Measurements from ENCODE around the gene SNED1. TPM values are rescaled to one million over a fixed set of nuclear protein-coding genes. Genes with fewer than 3 reads are reported as not detected.

The SNED1 gene
- total RNA-seq, 1 experiment from 2014 or later: 3.2 TPM

DNA sequence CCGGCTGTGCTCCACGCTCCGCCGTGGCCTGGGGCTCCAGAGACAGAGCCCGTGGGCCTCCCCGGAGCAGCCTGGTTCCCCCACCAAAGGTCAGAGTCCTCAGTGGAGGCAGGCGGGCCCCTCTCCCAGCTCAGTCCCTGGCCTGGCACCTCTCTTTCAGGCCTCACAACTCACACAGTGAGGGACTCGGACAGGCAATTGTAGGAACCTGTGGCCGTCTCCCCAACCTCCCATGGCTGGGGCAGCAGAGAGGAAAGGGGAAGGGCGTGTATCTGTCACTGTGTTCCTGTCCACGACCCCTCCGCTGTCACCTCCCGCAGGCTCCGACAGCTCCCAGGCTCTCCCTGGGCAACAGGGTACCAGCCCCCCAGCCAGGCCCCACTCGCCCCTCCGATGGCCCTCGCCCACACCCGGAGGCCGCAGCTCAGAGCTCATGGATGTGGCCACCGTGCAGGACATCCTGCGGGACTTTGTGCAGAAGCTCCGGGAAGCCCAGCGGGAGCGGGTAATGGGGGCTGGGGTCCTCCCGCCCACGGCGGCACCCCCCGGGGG lies 32.4 kb upstream of the SNED1 start (continued):
- TF ChIP-seq, protein P1, sequence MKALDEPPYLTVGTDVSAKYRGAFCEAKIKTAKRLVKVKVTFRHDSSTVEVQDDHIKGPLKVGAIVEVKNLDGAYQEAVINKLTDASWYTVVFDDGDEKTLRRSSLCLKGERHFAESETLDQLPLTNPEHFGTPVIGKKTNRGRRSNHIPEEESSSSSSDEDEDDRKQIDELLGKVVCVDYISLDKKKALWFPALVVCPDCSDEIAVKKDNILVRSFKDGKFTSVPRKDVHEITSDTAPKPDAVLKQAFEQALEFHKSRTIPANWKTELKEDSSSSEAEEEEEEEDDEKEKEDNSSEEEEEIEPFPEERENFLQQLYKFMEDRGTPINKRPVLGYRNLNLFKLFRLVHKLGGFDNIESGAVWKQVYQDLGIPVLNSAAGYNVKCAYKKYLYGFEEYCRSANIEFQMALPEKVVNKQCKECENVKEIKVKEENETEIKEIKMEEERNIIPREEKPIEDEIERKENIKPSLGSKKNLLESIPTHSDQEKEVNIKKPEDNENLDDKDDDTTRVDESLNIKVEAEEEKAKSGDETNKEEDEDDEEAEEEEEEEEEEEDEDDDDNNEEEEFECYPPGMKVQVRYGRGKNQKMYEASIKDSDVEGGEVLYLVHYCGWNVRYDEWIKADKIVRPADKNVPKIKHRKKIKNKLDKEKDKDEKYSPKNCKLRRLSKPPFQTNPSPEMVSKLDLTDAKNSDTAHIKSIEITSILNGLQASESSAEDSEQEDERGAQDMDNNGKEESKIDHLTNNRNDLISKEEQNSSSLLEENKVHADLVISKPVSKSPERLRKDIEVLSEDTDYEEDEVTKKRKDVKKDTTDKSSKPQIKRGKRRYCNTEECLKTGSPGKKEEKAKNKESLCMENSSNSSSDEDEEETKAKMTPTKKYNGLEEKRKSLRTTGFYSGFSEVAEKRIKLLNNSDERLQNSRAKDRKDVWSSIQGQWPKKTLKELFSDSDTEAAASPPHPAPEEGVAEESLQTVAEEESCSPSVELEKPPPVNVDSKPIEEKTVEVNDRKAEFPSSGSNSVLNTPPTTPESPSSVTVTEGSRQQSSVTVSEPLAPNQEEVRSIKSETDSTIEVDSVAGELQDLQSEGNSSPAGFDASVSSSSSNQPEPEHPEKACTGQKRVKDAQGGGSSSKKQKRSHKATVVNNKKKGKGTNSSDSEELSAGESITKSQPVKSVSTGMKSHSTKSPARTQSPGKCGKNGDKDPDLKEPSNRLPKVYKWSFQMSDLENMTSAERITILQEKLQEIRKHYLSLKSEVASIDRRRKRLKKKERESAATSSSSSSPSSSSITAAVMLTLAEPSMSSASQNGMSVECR (CRISPR knock-in tag; IDR thresholded peaks at IDR 0.05; ENCODE audit: borderline replicate concordance): no peak
- TF ChIP-seq, protein P2, sequence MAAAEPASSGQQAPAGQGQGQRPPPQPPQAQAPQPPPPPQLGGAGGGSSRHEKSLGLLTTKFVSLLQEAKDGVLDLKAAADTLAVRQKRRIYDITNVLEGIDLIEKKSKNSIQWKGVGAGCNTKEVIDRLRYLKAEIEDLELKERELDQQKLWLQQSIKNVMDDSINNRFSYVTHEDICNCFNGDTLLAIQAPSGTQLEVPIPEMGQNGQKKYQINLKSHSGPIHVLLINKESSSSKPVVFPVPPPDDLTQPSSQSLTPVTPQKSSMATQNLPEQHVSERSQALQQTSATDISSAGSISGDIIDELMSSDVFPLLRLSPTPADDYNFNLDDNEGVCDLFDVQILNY (CRISPR knock-in tag; IDR thresholded peaks at IDR 0.05): no peak
- TF ChIP-seq, protein P3, sequence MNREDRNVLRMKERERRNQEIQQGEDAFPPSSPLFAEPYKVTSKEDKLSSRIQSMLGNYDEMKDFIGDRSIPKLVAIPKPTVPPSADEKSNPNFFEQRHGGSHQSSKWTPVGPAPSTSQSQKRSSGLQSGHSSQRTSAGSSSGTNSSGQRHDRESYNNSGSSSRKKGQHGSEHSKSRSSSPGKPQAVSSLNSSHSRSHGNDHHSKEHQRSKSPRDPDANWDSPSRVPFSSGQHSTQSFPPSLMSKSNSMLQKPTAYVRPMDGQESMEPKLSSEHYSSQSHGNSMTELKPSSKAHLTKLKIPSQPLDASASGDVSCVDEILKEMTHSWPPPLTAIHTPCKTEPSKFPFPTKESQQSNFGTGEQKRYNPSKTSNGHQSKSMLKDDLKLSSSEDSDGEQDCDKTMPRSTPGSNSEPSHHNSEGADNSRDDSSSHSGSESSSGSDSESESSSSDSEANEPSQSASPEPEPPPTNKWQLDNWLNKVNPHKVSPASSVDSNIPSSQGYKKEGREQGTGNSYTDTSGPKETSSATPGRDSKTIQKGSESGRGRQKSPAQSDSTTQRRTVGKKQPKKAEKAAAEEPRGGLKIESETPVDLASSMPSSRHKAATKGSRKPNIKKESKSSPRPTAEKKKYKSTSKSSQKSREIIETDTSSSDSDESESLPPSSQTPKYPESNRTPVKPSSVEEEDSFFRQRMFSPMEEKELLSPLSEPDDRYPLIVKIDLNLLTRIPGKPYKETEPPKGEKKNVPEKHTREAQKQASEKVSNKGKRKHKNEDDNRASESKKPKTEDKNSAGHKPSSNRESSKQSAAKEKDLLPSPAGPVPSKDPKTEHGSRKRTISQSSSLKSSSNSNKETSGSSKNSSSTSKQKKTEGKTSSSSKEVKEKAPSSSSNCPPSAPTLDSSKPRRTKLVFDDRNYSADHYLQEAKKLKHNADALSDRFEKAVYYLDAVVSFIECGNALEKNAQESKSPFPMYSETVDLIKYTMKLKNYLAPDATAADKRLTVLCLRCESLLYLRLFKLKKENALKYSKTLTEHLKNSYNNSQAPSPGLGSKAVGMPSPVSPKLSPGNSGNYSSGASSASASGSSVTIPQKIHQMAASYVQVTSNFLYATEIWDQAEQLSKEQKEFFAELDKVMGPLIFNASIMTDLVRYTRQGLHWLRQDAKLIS (CRISPR knock-in tag; IDR thresholded peaks at IDR 0.05; ENCODE audit: borderline replicate concordance): no peak
- no peak for TF ChIP-seq NR3C1 (CRISPR knock-in tag; conservative IDR thresholded peaks at IDR 0.05; ENCODE audit: low read depth)
- no peak for TF ChIP-seq FOXP1 (CRISPR knock-in tag; IDR thresholded peaks at IDR 0.05; ENCODE audit: borderline replicate concordance)
- no peak for TF ChIP-seq OVOL2 (CRISPR knock-in tag; IDR thresholded peaks at IDR 0.05; ENCODE audit: borderline replicate concordance)
- TF ChIP-seq, protein P4, sequence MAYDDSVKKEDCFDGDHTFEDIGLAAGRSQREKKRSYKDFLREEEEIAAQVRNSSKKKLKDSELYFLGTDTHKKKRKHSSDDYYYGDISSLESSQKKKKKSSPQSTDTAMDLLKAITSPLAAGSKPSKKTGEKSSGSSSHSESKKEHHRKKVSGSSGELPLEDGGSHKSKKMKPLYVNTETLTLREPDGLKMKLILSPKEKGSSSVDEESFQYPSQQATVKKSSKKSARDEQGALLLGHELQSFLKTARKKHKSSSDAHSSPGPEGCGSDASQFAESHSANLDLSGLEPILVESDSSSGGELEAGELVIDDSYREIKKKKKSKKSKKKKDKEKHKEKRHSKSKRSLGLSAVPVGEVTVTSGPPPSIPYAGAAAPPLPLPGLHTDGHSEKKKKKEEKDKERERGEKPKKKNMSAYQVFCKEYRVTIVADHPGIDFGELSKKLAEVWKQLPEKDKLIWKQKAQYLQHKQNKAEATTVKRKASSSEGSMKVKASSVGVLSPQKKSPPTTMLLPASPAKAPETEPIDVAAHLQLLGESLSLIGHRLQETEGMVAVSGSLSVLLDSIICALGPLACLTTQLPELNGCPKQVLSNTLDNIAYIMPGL (CRISPR knock-in tag; IDR thresholded peaks at IDR 0.05): no peak
- TF ChIP-seq, protein P5, sequence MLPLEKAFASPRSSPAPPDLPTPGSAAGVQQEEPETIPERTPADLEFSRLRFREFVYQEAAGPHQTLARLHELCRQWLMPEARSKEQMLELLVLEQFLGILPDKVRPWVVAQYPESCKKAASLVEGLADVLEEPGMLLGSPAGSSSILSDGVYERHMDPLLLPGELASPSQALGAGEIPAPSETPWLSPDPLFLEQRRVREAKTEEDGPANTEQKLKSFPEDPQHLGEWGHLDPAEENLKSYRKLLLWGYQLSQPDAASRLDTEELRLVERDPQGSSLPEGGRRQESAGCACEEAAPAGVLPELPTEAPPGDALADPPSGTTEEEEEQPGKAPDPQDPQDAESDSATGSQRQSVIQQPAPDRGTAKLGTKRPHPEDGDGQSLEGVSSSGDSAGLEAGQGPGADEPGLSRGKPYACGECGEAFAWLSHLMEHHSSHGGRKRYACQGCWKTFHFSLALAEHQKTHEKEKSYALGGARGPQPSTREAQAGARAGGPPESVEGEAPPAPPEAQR (CRISPR knock-in tag; IDR thresholded peaks at IDR 0.05): no peak
- TF ChIP-seq, protein P6, sequence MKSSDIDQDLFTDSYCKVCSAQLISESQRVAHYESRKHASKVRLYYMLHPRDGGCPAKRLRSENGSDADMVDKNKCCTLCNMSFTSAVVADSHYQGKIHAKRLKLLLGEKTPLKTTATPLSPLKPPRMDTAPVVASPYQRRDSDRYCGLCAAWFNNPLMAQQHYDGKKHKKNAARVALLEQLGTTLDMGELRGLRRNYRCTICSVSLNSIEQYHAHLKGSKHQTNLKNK (CRISPR knock-in tag; IDR thresholded peaks at IDR 0.05): no peak

DNA sequence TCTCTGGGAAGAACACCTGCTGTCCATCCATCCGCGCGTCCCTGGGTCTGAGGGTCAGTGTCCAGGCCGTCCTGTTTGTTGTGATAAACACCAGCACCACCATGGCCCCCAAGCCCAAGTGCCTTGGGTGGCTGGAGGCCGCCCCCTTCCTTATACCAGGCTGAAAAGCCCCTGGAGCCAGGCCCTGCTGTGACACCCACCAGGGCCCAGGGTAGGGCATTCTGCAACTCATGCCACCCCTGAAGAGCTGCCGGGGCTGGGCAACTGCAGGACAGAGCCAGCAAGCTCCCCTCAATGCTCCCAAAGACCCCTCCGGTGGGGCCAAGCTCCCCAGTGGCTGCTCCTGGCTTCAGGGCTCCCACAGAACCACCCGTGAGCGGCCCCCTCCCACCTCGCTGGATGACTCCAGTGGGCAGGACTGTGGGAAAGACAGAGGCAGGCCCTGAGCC lies 31.9 kb upstream of the SNED1 start:
- no peak overlapping the region for H3K27ac Mint-ChIP-seq

More for the DNA sequence above, 31.9 kb upstream of the SNED1 start:
- Mint-ChIP-seq H3K36me3 (no peaks in the 10 kb centered on the region), H3K27me3 (ENCODE audit: low read depth) (no peaks in the 10 kb centered on the region), H3K4me1 (peaks cover 3% of the 10 kb centered on the region; the same call in 1 of the 2 replicates), H3K9me3 (no peaks in the 10 kb centered on the region), H3K4me3 (no peak overlapping the region)
- TF ChIP-seq, protein P7, sequence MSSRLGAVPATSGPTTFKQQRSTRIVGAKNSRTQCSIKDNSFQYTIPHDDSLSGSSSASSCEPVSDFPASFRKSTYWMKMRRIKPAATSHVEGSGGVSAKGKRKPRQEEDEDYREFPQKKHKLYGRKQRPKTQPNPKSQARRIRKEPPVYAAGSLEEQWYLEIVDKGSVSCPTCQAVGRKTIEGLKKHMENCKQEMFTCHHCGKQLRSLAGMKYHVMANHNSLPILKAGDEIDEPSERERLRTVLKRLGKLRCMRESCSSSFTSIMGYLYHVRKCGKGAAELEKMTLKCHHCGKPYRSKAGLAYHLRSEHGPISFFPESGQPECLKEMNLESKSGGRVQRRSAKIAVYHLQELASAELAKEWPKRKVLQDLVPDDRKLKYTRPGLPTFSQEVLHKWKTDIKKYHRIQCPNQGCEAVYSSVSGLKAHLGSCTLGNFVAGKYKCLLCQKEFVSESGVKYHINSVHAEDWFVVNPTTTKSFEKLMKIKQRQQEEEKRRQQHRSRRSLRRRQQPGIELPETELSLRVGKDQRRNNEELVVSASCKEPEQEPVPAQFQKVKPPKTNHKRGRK (CRISPR knock-in tag; IDR thresholded peaks at IDR 0.05; ENCODE audit: borderline replicate concordance): no peak
- TF ChIP-seq, protein P8, sequence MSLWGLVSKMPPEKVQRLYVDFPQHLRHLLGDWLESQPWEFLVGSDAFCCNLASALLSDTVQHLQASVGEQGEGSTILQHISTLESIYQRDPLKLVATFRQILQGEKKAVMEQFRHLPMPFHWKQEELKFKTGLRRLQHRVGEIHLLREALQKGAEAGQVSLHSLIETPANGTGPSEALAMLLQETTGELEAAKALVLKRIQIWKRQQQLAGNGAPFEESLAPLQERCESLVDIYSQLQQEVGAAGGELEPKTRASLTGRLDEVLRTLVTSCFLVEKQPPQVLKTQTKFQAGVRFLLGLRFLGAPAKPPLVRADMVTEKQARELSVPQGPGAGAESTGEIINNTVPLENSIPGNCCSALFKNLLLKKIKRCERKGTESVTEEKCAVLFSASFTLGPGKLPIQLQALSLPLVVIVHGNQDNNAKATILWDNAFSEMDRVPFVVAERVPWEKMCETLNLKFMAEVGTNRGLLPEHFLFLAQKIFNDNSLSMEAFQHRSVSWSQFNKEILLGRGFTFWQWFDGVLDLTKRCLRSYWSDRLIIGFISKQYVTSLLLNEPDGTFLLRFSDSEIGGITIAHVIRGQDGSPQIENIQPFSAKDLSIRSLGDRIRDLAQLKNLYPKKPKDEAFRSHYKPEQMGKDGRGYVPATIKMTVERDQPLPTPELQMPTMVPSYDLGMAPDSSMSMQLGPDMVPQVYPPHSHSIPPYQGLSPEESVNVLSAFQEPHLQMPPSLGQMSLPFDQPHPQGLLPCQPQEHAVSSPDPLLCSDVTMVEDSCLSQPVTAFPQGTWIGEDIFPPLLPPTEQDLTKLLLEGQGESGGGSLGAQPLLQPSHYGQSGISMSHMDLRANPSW (CRISPR knock-in tag; conservative IDR thresholded peaks at IDR 0.05; ENCODE audit: low read depth): no peak
- TF ChIP-seq ZNF423 (CRISPR knock-in tag; IDR thresholded peaks at IDR 0.05): no peak
- TF ChIP-seq, protein P6 (CRISPR knock-in tag; IDR thresholded peaks at IDR 0.05): no peak
- TF ChIP-seq, protein P9, sequence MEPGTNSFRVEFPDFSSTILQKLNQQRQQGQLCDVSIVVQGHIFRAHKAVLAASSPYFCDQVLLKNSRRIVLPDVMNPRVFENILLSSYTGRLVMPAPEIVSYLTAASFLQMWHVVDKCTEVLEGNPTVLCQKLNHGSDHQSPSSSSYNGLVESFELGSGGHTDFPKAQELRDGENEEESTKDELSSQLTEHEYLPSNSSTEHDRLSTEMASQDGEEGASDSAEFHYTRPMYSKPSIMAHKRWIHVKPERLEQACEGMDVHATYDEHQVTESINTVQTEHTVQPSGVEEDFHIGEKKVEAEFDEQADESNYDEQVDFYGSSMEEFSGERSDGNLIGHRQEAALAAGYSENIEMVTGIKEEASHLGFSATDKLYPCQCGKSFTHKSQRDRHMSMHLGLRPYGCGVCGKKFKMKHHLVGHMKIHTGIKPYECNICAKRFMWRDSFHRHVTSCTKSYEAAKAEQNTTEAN (CRISPR knock-in tag; IDR thresholded peaks at IDR 0.05): no peak
- ChIA-PET CTCF (interaction anchor here (0.8 to 2.4 kb wide), 4 partner anchors 17 to 115 kb away, joined by 3 to 11 read pairs (median 4); no protein-coding TSS in a partner anchor), POLR2A (interaction anchor here (0.7 kb wide), 1 partner anchor 17 kb away, joined by 3 read pairs; no protein-coding TSS in a partner anchor)
- DNase-seq (ENCODE audit: low spot score): no peak
- ATAC-seq: no peak
